Heart right ventricle (tissue), 16 donors: ENCODE measurements around the gene CBFA2T2. TPM values are rescaled to one million over a fixed set of nuclear protein-coding genes. Genes with fewer than 3 reads are reported as not detected.

Source experiments
- ATAC-seq, 8 donors: fragments of 200-7000 bp; cut with Tn5 transposase; one replicate each; pipeline ENCODE4 v1.9.1; 2020; ENCODE audit warnings: mild to moderate bottlenecking in 8 of 8, moderate library complexity in 8 of 8, moderate number of reproducible peaks in 1 of 8
- DNase-seq, 2 donors: peaks; one replicate each; pipeline ENCODE4 v3.0.0-alpha.2; 2020
- H3K27ac ChIP-seq, 10 donors: fragments of 200-600 bp; sonication (generic) in 2 of 10; one replicate each; pipeline versions ENCODE4 v1.5.0 to v1.8.0; 2020 to 2022; ENCODE audit warnings: mild to moderate bottlenecking in 3 of 10
- H3K27me3 ChIP-seq, 7 donors: fragments of 200-600 bp; one replicate each; pipeline ENCODE4 v1.8.0; 2021 to 2022; ENCODE audit warnings: mild to moderate bottlenecking in 2 of 7
- H3K36me3 ChIP-seq, 9 donors: fragments of 200-600 bp; sonication (generic) in 1 of 9; one replicate each; pipeline versions ENCODE4 v1.5.0 to v1.8.0; 2020 to 2022; ENCODE audit warnings: mild to moderate bottlenecking in 2 of 9
- H3K4me1 ChIP-seq, 9 donors: fragments of 200-600 bp; sonication (generic) in 1 of 9; one replicate each; pipeline versions ENCODE4 v1.5.0 to v1.8.0; 2020 to 2022; ENCODE audit warnings: mild to moderate bottlenecking in 4 of 9
- H3K4me3 ChIP-seq, 10 donors: fragments of 200-600 bp; sonication (generic) in 2 of 10; one replicate each; pipeline versions ENCODE4 v1.5.0 to v1.8.0; 2020 to 2022; ENCODE audit warnings: mild to moderate bottlenecking in 7 of 10, moderate library complexity in 2 of 10
- H3K9me3 ChIP-seq, 11 donors: fragments of 200-600 bp in 10 of 11; sonication (generic) in 2 of 11; one replicate each; pipeline versions ENCODE4 v1.5.0 to v1.8.0; 2013 to 2022; ENCODE audit warnings: mild to moderate bottlenecking in 2 of 11, control low read depth in 1 of 11, moderate library complexity in 1 of 11
- WGBS, 2 donors: extraction: QIAGEN DNeasy Blood & Tissue Kit; methylation state at CpG; one replicate each; pipeline ENCODE4 v1.1.7; 2013; ENCODE audit warnings: inconsistent platforms in 1 of 2; 5-methylcytosine and 5-hydroxymethylcytosine counted together
- intact Hi-C, 10 donors: fragments of 100-400 bp; cut with DNase I; formaldehyde crosslinking; loops; one replicate each; pipeline versions ENCODE4 v1.11.1 to v1.14.2; 2022
- polyA plus RNA-seq, 2 donors: library from polyadenylated mRNA; stranded (reverse); fragments of 200-250 nt; gene quantifications; one replicate each; pipeline ENCODE4 v1.2.3, GENCODE V29; 2013
- total RNA-seq, 10 donors: library from RNA; stranded (reverse); fragmentation: NEBNext Ultra II Directional in 3 of 10; extraction: Animal tissue kit (Norgen Biotek cat#: 25700) in 3 of 10; gene quantifications; one replicate each; pipeline versions ENCODE4 v1.2.1 to v1.2.4, GENCODE V29; 2021 to 2023
- TF ChIP-seq, protein P1 (sequence below), 9 donors: fragments of 200-600 bp; sonication (generic) in 2 of 9; IDR thresholded peaks; one replicate each; pipeline versions ENCODE4 v1.5.0 to v1.8.0; 2021 to 2022; ENCODE audit warnings: antibody characterized with exemption in 9 of 9, mild to moderate bottlenecking in 5 of 9, moderate library complexity in 1 of 9
- donor health status: Arrhythmogenic right ventricular cardiomyopathy.
- donor health status: ischemic (EF 13 %, LVEDD 7.1; RV severe dilation, severe dysfunction).
- donor health status: healthy with polysubstance abuse.
- donor health status: DM: no; HTN: yes; CAD: no.
- donor health status: DM: no; HTN: no; CAD: no.
- donor health status: ischemic (EF 25% LVEDD 6.9; RV normal size, moderate dysfunction).
- donor health status: ischemic (EF 25% LVEDD 5.7; RV mildly dilated, moderate dysfunction).
- donor health status: healthy.
- donor health status: DM: yes; HTN: yes; CAD: no.
- donor health status: Ischemic cardiomyopathy.
- donor health status: ischemic (EF 35%, LVEDD 5.7; RV mildly dilated, moderate dysfunction).
- donor health status: nonischemic (EF 11% LVEDD 7.7; RV severe dilation, severe dysfunction).
- donor health status: DM: yes; HTN: yes; CAD: no.
- donor health status: PGD.
- donor health status: ischemic (EF 29% LVEDD 5.4; RV normal size, mild dysfunction).
- donor health status: nonischemic (EF 23%, LVEDD 6.1; RV moderate dilation, normal function).

CBFA2T2 gene
- total and polyA plus RNA-seq, 12 donors, result 3.5 to 13.3 (median 11.3) TPM

- Histone ChIP-seq H3K36me3 (peaks cover 0 to 43% (median 6%) of the 10 kb centered on the region in 9 donors), H3K27me3 (no peaks in the 10 kb centered on the region), H3K4me3 (no peak overlapping the region), H3K9me3 (no peaks in the 10 kb centered on the region), H3K4me1 (peaks cover 0 to 19% (median 7%) of the 10 kb centered on the region in 9 donors), H3K27ac (no peak overlapping the region)
- no peak for DNase-seq
- intact Hi-C loops, result loop anchor here in 3 of 10 donors (5.0 to 10.0 kb wide), 3 partner anchors 190 to 262 kb away; no protein-coding TSS in a partner anchor
- WGBS, 2 donors, result 95 to 96% methylated on average over 17 of the region's 17 CpGs
- no peak for ATAC-seq
- TF ChIP-seq, protein P1, sequence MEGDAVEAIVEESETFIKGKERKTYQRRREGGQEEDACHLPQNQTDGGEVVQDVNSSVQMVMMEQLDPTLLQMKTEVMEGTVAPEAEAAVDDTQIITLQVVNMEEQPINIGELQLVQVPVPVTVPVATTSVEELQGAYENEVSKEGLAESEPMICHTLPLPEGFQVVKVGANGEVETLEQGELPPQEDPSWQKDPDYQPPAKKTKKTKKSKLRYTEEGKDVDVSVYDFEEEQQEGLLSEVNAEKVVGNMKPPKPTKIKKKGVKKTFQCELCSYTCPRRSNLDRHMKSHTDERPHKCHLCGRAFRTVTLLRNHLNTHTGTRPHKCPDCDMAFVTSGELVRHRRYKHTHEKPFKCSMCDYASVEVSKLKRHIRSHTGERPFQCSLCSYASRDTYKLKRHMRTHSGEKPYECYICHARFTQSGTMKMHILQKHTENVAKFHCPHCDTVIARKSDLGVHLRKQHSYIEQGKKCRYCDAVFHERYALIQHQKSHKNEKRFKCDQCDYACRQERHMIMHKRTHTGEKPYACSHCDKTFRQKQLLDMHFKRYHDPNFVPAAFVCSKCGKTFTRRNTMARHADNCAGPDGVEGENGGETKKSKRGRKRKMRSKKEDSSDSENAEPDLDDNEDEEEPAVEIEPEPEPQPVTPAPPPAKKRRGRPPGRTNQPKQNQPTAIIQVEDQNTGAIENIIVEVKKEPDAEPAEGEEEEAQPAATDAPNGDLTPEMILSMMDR (IDR thresholded peaks at IDR 0.05), result no peak
Measured at GRCh38 chr20:33656783-33657703, 167.1 kb downstream of the CBFA2T2 start.

DNA sequence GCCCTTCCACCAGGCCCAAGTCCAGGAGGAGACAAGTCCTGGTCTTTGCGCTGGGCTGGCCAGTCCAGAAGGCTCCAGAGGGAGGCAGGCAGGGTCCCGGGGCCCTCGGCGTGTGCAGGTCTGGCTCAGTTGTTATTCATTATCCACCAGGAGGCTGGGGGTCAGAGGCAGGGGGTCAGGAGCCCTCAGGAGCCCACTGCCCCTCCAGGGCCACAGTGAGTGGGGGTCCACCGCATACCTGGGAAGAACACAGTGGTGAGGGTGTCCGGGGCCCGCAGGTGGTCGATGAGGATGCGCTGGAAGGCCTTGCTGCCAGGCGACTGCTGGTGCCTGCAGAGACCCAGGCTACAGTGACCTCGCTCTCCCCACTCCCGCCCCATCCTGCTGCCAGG lies 167.8 kb downstream of the CBFA2T2 start:
- H3K4me3 ChIP-seq, result no peak overlapping the region
- TF ChIP-seq, protein P1 (IDR thresholded peaks at IDR 0.05), result no peak
- H3K9me3 ChIP-seq, result no peaks in the 10 kb centered on the region
- H3K27me3 ChIP-seq, result no peaks in the 10 kb centered on the region
- intact Hi-C loops, result loop anchor here in 3 of 10 donors (5.0 to 10.0 kb wide), 3 partner anchors 190 to 263 kb away; no protein-coding TSS in a partner anchor
- no peak for DNase-seq
- no peak for ATAC-seq
- H3K27ac ChIP-seq, result no peak overlapping the region
- H3K36me3 ChIP-seq, result peaks cover 0 to 43% (median 6%) of the 10 kb centered on the region in 9 donors
- 94 to 95% methylated on average over 12 of the region's 12 CpGs for WGBS, 2 donors
- H3K4me1 ChIP-seq, result peaks cover 2 to 18% (median 10%) of the 10 kb centered on the region in 9 donors

GRCh38 chr20:33658510-33658909 lies 168.6 kb downstream of the CBFA2T2 start:
- Histone ChIP-seq H3K27ac (no peak overlapping the region), H3K27me3 (no peaks in the 10 kb centered on the region), H3K36me3 (peaks cover 0 to 43% (median 6%) of the 10 kb centered on the region in 9 donors), H3K9me3 (no peaks in the 10 kb centered on the region), H3K4me3 (no peak overlapping the region), H3K4me1 (peaks cover 3 to 18% (median 11%) of the 10 kb centered on the region in 9 donors)
- no peak for DNase-seq
- intact Hi-C loops, result loop anchor here in 3 of 10 donors (5.0 to 10.0 kb wide), 3 partner anchors 191 to 264 kb away; no protein-coding TSS in a partner anchor
- 94% methylated on average over 8 of the region's 8 CpGs for WGBS, 2 donors
- ATAC-seq, result no peak
- TF ChIP-seq, protein P1 (IDR thresholded peaks at IDR 0.05), result no peak

DNA sequence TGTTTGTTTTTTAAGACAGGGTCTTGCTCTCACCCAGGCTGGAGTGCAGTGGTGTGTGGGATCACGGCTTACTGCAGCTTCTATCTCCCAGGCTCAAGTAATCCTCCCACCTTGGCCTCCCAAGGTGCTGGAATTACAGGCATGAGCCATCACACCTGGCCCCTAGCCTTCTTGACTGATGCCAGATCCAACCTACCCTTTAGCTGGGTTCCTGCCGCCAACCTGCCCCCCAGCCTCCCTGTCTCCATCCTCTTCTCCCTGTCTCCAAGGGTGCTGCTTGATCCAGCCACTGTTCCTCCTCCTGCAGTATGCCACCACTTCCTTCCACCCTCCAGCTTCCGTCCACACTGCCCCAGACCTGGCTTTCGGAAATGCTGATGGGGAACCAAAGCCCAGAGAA lies 169.0 kb downstream of the CBFA2T2 start:
- intact Hi-C loops, result loop anchor here in 3 of 10 donors (5.0 to 10.0 kb wide), 3 partner anchors 192 to 264 kb away; no protein-coding TSS in a partner anchor

More for the DNA sequence above, 169.0 kb downstream of the CBFA2T2 start:
- Histone ChIP-seq H3K4me3 (no peak overlapping the region), H3K27me3 (no peaks in the 10 kb centered on the region), H3K9me3 (no peaks in the 10 kb centered on the region), H3K27ac (no peak overlapping the region), H3K4me1 (peaks cover 2 to 17% (median 12%) of the 10 kb centered on the region in 9 donors), H3K36me3 (peaks cover 0 to 43% (median 6%) of the 10 kb centered on the region in 9 donors)
- ATAC-seq (no peak), DNase-seq (no peak)
- TF ChIP-seq, protein P1 (IDR thresholded peaks at IDR 0.05), result no peak
- 99% methylated on average over 4 of the region's 4 CpGs for WGBS, 2 donors
